GM12878 (cell line): ENCODE measurements around the gene ATP2C2. TPM values are rescaled to one million over a fixed set of nuclear protein-coding genes. Genes with fewer than 3 reads are reported as not detected.

Source experiments
- ATAC-seq: fragments of 200-7000 bp; cut with Tn5 transposase; 3 replicates; pipeline ENCODE4 v1.9.1; 2020; ENCODE audit warnings: mild to moderate bottlenecking, moderate library complexity
- BruUV-seq: library from RNA; stranded (reverse); fragments of 400-500 nt; replicated peaks from 2 replicates; lab custom pipeline; 2021; lab: Mats Ljungman, UMichigan
- CTCF ChIA-PET: fragments of 300-600 bp; sonication (Branson Sonifier 250); formaldehyde crosslinking; extraction: SDS; loops from one replicate; lab custom pipeline; 2021; ENCODE audit warnings: inconsistent platforms; lab: Yijun Ruan, JAX
- POLR2A ChIA-PET: fragments of 350-600 bp; formaldehyde crosslinking; extraction: SDS; loops from one replicate; lab custom pipeline; 2021; ENCODE audit warnings: inconsistent platforms; lab: Charles Lee
- RAD21 ChIA-PET: fragments of 300-600 bp; sonication (Branson Sonifier 250); formaldehyde crosslinking; loops from one replicate; lab custom pipeline; 2023; ENCODE audit warnings: antibody characterized with exemption; ENCODE audit not compliant: unreplicated experiment; lab: Charles Lee
- SMC1A ChIA-PET: fragments of 300-600 bp; sonication (Branson Sonifier 250); formaldehyde crosslinking; loops from one replicate; lab custom pipeline; 2023; ENCODE audit not compliant: unreplicated experiment, uncharacterized antibody; lab: Charles Lee
- DNase-seq: peaks from one replicate; pipeline ENCODE4 v3.0.0-alpha.2; 2011; ENCODE audit warnings: low read depth, low spot score
- FAIRE-seq: peaks from 3 replicates; lab custom pipeline; 2011; peaks lifted over from hg19 to GRCh38; lab: Jason Lieb, UNC
- H2AFZ ChIP-seq: 2 replicates; pipeline ENCODE4 v1.6.0; 2011; ENCODE audit warnings: low read depth, low read length, control low read depth; ENCODE audit not compliant: control insufficient read depth
- H3K27ac ChIP-seq: 2 replicates; pipeline ENCODE4 v1.5.1; 2011; ENCODE audit warnings: control low read depth; ENCODE audit not compliant: control insufficient read depth, insufficient read depth
- H3K27me3 ChIP-seq, 2 experiments: replicated peaks in 1 of 2; 2 replicates each; pipeline versions ENCODE4 v1.6.0 to v1.6.1; 2011; ENCODE audit warnings: low read length in 1 of 2; ENCODE audit not compliant: control insufficient read depth in 2 of 2, insufficient read depth in 2 of 2
- H3K36me3 ChIP-seq, 2 experiments: 2 replicates each; pipeline ENCODE4 v1.5.1; 2011; ENCODE audit warnings: low read length in 1 of 2; ENCODE audit not compliant: control insufficient read depth in 2 of 2, insufficient read depth in 2 of 2
- H3K4me1 ChIP-seq: 2 replicates; pipeline ENCODE4 v1.6.1; 2011; ENCODE audit warnings: mild to moderate bottlenecking, low read length, moderate library complexity, mixed read lengths; ENCODE audit not compliant: control insufficient read depth, insufficient read depth
- H3K4me2 ChIP-seq: 2 replicates; pipeline ENCODE4 v1.6.0; 2011; ENCODE audit warnings: control low read depth; ENCODE audit not compliant: control insufficient read depth, insufficient read depth
- H3K4me3 ChIP-seq: fragments of 200-600 bp; sonication (generic); 2 replicates; pipeline ENCODE4 v1.5.1; 2016
- H3K79me2 ChIP-seq: 2 replicates; pipeline ENCODE4 v1.6.0; 2011; ENCODE audit warnings: low read length; ENCODE audit not compliant: control insufficient read depth, insufficient read depth
- H3K9ac ChIP-seq: 2 replicates; pipeline ENCODE4 v1.8.0; 2011; ENCODE audit warnings: low read length, control low read depth, mixed read lengths; ENCODE audit not compliant: control insufficient read depth, insufficient read depth
- H3K9me3 ChIP-seq: replicated peaks from 3 replicates; pipeline ENCODE4 v1.5.1; 2011; ENCODE audit warnings: mild to moderate bottlenecking, low read length; ENCODE audit not compliant: control insufficient read depth, insufficient read depth
- H4K20me1 ChIP-seq: 2 replicates; pipeline ENCODE4 v1.6.0; 2011; ENCODE audit not compliant: control insufficient read depth, insufficient read depth
- CHD2 ChIP-seq: IDR thresholded peaks from 2 replicates; pipeline ENCODE4 v1.6.1; 2011; ENCODE audit warnings: low read depth, low read length, improper control_type of control experiment, borderline replicate concordance
- CHD4 ChIP-seq: fragments of 200-600 bp; sonication (generic); IDR thresholded peaks from 2 replicates; pipeline ENCODE4 v1.6.1; 2016; ENCODE audit warnings: mild to moderate bottlenecking
- ESRRA ChIP-seq: IDR thresholded peaks from 2 replicates; pipeline ENCODE4 v1.6.1; 2012; ENCODE audit warnings: mild to moderate bottlenecking, low read length, improper control_type of control experiment
- EZH2 ChIP-seq: IDR thresholded peaks from 2 replicates; pipeline ENCODE4 v1.6.1; 2012; ENCODE audit warnings: low read depth, mild to moderate bottlenecking, control low read depth, inconsistent platforms, low read length, borderline replicate concordance; ENCODE audit not compliant: control insufficient read depth
- FOS ChIP-seq: IDR thresholded peaks from 3 replicates; pipeline ENCODE4 v1.6.1; 2011; ENCODE audit warnings: borderline replicate concordance; ENCODE audit not compliant: insufficient read length; ENCODE audit errors: extremely low read depth
- HDAC6 ChIP-seq: fragments of 200-600 bp; sonication (generic); IDR thresholded peaks from one replicate; pipeline ENCODE4 v1.8.0; 2017; ENCODE audit warnings: antibody characterized with exemption; ENCODE audit not compliant: unreplicated experiment
- JUNB ChIP-seq: IDR thresholded peaks from 2 replicates; pipeline ENCODE4 v1.6.1; 2016; ENCODE audit warnings: antibody characterized with exemption, mild to moderate bottlenecking
- KDM1A ChIP-seq: fragments of 200-600 bp; sonication (generic); IDR thresholded peaks from 2 replicates; pipeline ENCODE4 v1.6.1; 2016; ENCODE audit warnings: borderline replicate concordance
- KLF5 ChIP-seq: fragments of 450-650 bp; IDR thresholded peaks from 2 replicates; pipeline ENCODE4 v1.6.1; 2014; ENCODE audit warnings: mild to moderate bottlenecking; ENCODE audit not compliant: partially characterized antibody
- RAD51 ChIP-seq: fragments of 450-650 bp; IDR thresholded peaks from 2 replicates; pipeline ENCODE4 v1.6.1; 2016; ENCODE audit warnings: moderate library complexity, mild to moderate bottlenecking, inconsistent platforms
- SP1 ChIP-seq: IDR thresholded peaks from one replicate; pipeline ENCODE4 v1.6.1; 2011; ENCODE audit warnings: low read depth, low read length
- ZNF622 ChIP-seq: fragments of 450-650 bp; IDR thresholded peaks from 2 replicates; pipeline ENCODE4 v1.6.1; 2017; ENCODE audit warnings: mild to moderate bottlenecking, inconsistent platforms
- WGBS: methylation state at CpG from one replicate; pipeline ENCODE4 v1.1.6; 2016; ENCODE audit warnings: low lambda C conversion rate; ENCODE audit not compliant: insufficient replicate concordance, insufficient coverage; ENCODE audit errors: missing lambda C conversion rate; 5-methylcytosine and 5-hydroxymethylcytosine counted together
- in situ Hi-C: fragments of 300-500 bp; cut with MboI; formaldehyde crosslinking; loops from 9 replicates; pipeline ENCODE4 v1.14.3; 2018; ENCODE audit warnings: mixed read lengths
- intact Hi-C: fragments of 100-400 bp; cut with micrococcal nuclease; formaldehyde crosslinking; loops from one replicate; pipeline ENCODE4 v1.14.2; 2022; ENCODE audit not compliant: unreplicated experiment
- polyA plus RNA-seq, 11 experiments: library from polyadenylated mRNA; depleted of rRNA in 4 of 11; unstranded in 6 of 11; stranded (reverse) in 5 of 11; fragments of >200 nt; fragmentation: Nextera tagmentation in 4 of 11; fragmentation: Illumina TruSeq in 1 of 11; extraction: Ambion mirVana in 4 of 11; extraction: Trizol in 1 of 11; gene quantifications; 1 replicate in 1 of 11; 2 replicates in 10 of 11; pipeline versions ENCODE4 v1.2.1 to v1.2.3, GENCODE V29; 2011 to 2016; ENCODE audit warnings: inconsistent platforms in 2 of 11, missing spikeins in 2 of 11, low read depth in 1 of 11
- total RNA-seq, 4 experiments: library from RNA; depleted of rRNA in 3 of 4; stranded (reverse); fragments of >200 nt in 3 of 4; fragmentation: Illumina TruSeq in 1 of 4; extraction: Trizol in 1 of 4; gene quantifications; 2 replicates each; pipeline versions ENCODE4 v1.2.1 to v1.2.3, GENCODE V29; 2013 to 2021
- TF ChIP-seq, protein P1 (sequence below): fragments of 450-650 bp; IDR thresholded peaks from 2 replicates; pipeline ENCODE4 v1.6.1; 2018; ENCODE audit warnings: mild to moderate bottlenecking, low read depth, moderate library complexity; ENCODE audit not compliant: partially characterized antibody
- TF ChIP-seq, protein P2 (sequence below): fragments of 450-650 bp; IDR thresholded peaks from 2 replicates; pipeline ENCODE4 v1.6.1; 2017; ENCODE audit warnings: antibody characterized with exemption, mild to moderate bottlenecking, moderate library complexity
- TF ChIP-seq, protein P3 (sequence below): IDR thresholded peaks from 2 replicates; pipeline ENCODE4 v1.6.1; 2012; ENCODE audit warnings: low read depth, low read length, improper control_type of control experiment

ATP2C2 gene
- total and polyA plus RNA-seq, 10 of the 15 experiments (the other 5 are each of a cell fraction or from before 2014, with no cell fraction given) = 0.05 to 0.19 TPM; not detected in 8

DNA sequence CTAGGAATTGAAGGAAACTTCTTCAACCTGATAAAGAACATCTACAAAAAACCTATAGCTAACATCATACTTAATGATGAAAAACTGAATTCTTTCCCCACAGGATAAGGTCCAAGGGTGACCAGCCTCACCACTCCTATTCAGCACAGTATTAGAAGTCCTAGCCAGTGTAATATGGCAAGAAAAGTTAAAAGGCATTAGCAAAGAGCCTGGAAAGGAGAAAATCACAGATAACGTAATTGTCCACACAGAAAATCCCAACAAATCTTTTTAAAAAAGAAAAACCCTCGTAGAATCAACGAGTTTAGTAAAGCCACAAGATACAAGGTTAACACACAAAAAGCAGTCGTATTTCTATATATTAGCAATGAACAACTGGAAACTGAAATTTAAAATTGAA is 98.4 kb downstream of the ATP2C2 start (continued):
- TF ChIP-seq, protein P1, sequence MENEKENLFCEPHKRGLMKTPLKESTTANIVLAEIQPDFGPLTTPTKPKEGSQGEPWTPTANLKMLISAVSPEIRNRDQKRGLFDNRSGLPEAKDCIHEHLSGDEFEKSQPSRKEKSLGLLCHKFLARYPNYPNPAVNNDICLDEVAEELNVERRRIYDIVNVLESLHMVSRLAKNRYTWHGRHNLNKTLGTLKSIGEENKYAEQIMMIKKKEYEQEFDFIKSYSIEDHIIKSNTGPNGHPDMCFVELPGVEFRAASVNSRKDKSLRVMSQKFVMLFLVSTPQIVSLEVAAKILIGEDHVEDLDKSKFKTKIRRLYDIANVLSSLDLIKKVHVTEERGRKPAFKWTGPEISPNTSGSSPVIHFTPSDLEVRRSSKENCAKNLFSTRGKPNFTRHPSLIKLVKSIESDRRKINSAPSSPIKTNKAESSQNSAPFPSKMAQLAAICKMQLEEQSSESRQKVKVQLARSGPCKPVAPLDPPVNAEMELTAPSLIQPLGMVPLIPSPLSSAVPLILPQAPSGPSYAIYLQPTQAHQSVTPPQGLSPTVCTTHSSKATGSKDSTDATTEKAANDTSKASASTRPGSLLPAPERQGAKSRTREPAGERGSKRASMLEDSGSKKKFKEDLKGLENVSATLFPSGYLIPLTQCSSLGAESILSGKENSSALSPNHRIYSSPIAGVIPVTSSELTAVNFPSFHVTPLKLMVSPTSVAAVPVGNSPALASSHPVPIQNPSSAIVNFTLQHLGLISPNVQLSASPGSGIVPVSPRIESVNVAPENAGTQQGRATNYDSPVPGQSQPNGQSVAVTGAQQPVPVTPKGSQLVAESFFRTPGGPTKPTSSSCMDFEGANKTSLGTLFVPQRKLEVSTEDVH = no peak
- TF ChIP-seq, protein P2, sequence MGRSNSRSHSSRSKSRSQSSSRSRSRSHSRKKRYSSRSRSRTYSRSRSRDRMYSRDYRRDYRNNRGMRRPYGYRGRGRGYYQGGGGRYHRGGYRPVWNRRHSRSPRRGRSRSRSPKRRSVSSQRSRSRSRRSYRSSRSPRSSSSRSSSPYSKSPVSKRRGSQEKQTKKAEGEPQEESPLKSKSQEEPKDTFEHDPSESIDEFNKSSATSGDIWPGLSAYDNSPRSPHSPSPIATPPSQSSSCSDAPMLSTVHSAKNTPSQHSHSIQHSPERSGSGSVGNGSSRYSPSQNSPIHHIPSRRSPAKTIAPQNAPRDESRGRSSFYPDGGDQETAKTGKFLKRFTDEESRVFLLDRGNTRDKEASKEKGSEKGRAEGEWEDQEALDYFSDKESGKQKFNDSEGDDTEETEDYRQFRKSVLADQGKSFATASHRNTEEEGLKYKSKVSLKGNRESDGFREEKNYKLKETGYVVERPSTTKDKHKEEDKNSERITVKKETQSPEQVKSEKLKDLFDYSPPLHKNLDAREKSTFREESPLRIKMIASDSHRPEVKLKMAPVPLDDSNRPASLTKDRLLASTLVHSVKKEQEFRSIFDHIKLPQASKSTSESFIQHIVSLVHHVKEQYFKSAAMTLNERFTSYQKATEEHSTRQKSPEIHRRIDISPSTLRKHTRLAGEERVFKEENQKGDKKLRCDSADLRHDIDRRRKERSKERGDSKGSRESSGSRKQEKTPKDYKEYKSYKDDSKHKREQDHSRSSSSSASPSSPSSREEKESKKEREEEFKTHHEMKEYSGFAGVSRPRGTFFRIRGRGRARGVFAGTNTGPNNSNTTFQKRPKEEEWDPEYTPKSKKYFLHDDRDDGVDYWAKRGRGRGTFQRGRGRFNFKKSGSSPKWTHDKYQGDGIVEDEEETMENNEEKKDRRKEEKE = no peak
- TF ChIP-seq JUNB = no peak
- TF ChIP-seq CHD4 = no peak
- TF ChIP-seq ZNF622 = no peak
- no peak for TF ChIP-seq RAD51
- TF ChIP-seq, protein P3, sequence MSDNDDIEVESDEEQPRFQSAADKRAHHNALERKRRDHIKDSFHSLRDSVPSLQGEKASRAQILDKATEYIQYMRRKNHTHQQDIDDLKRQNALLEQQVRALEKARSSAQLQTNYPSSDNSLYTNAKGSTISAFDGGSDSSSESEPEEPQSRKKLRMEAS = no peak

DNA sequence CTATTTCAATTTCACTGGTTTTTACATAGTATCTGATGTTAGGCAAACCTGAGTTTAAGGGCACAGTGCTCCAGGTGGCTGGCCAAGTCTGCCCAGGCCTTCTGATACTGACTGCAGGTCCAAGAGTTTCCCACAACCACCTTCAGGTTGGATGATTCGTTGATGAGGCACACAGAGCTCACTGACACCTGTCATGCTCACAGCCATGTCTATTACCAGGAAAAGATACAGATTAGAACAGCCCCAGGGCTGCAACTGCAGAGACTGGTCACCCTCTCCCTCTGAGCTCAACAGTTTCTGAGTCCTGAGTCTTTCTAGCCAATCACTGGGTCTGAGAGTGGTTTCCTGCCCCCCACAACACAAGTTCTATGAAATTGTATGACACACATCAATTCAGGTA is 98.9 kb downstream of the ATP2C2 start:
- intact Hi-C loops = no loop called here
- ChIA-PET RAD21 (no interaction called here), POLR2A (no interaction called here), CTCF (no interaction called here), SMC1A (no interaction called here)
- TF ChIP-seq KLF5 (no peak), HDAC6 (no peak), KDM1A (no peak), EZH2 (no peak), FOS (no peak), ESRRA (no peak), CHD2 (no peak), SP1 (no peak)
- no peak overlapping the region for H3K9ac ChIP-seq
- no peaks in the 10 kb centered on the region for H3K27me3 ChIP-seq
- no peak overlapping the region for H3K27ac ChIP-seq
- H3K9me3 ChIP-seq = peaks cover 5% of the 10 kb centered on the region; the same call in 1 of the 3 replicates
- H4K20me1 ChIP-seq = no peaks in the 10 kb centered on the region
- DNase-seq = no peak
- H3K4me3 ChIP-seq = no peak overlapping the region
- 57% methylated on average over 1 of the region's 1 CpG for WGBS
- no peaks in the 10 kb centered on the region for H3K4me1 ChIP-seq
- no peak overlapping the region for H2AFZ ChIP-seq
- H3K36me3 ChIP-seq = no peaks in the 10 kb centered on the region
- ATAC-seq = no peak
- no peaks in the 10 kb centered on the region for H3K79me2 ChIP-seq
- in situ Hi-C loops = no loop called here
- BruUV-seq = no TSS peak
- no peak for FAIRE-seq
- H3K4me2 ChIP-seq = no peak overlapping the region
